ENCODE results near the gene UQCC2.
A peak's percentile ranks its signal among the peaks of the same experiment; 100 is the strongest.

Gene UQCC2

GRCh38 chr6:33685411-33686224, 25.9 kb downstream of the UQCC2 start:
- peaks cover 46% of the 10 kb centered on the region for H3K36me3 Mint-ChIP-seq (ENCODE audit: insufficient read depth)
- ATAC-seq (replicated peaks) (no peak), DNase-seq (no peak)
- H3K9me3 Mint-ChIP-seq = no peaks in the 10 kb centered on the region
- no peaks in the 10 kb centered on the region for H3K27me3 Mint-ChIP-seq
- H3K4me1 Mint-ChIP-seq (ENCODE audit: low read depth in 2 of 2) = peaks cover 5 to 22% of the 10 kb centered on the region in 2 donors
- H3K27ac Mint-ChIP-seq = peak overlapping the region; percentile 69 to 91
- H3K4me3 Mint-ChIP-seq = no peak overlapping the region

- Mint-ChIP-seq H3K4me1 (ENCODE audit: low read depth in 2 of 2) (peaks cover 5 to 22% of the 10 kb centered on the region in 2 donors), H3K9me3 (no peaks in the 10 kb centered on the region), H3K27ac (peak overlapping the region; percentile 69 to 91), H3K36me3 (ENCODE audit: insufficient read depth) (peaks cover 46% of the 10 kb centered on the region), H3K27me3 (no peaks in the 10 kb centered on the region), H3K4me3 (no peak overlapping the region)
- DNase-seq = no peak
- no peak for ATAC-seq (replicated peaks)
These were observed 26.5 kb downstream of the UQCC2 start for GRCh38 chr6:33684983-33685382.

- Mint-ChIP-seq H3K9me3 (no peaks in the 10 kb centered on the region), H3K27me3 (no peaks in the 10 kb centered on the region), H3K4me1 (ENCODE audit: low read depth in 2 of 2) (peaks cover 4 to 21% of the 10 kb centered on the region in 2 donors), H3K27ac (peak overlapping the region in 1 of 2 donors; percentile 91), H3K4me3 (no peak overlapping the region), H3K36me3 (ENCODE audit: insufficient read depth) (peaks cover 50% of the 10 kb centered on the region)
- ATAC-seq (replicated peaks) = no peak
- no peak for DNase-seq
These were observed 27.0 kb downstream of the UQCC2 start for GRCh38 chr6:33684428-33684896.

- Mint-ChIP-seq H3K27ac (peak overlapping the region; percentile 86 to 91), H3K36me3 (ENCODE audit: insufficient read depth) (peaks cover 51% of the 10 kb centered on the region), H3K4me1 (ENCODE audit: low read depth in 2 of 2) (peaks cover 0 to 18% of the 10 kb centered on the region in 2 donors), H3K4me3 (peak overlapping the region in 1 of 2 donors; percentile 42), H3K9me3 (no peaks in the 10 kb centered on the region), H3K27me3 (no peaks in the 10 kb centered on the region)
- DNase-seq (no peak), ATAC-seq (replicated peaks) (peak; percentile 58)
These were observed 27.7 kb downstream of the UQCC2 start for GRCh38 chr6:33683576-33684427.

GRCh38 chr6:33683051-33683571, 28.4 kb downstream of the UQCC2 start:
- Mint-ChIP-seq H3K27me3 (no peaks in the 10 kb centered on the region), H3K27ac (peak overlapping the region; percentile 86 to 91), H3K4me3 (peak overlapping the region in 1 of 2 donors; percentile 42), H3K36me3 (ENCODE audit: insufficient read depth) (peaks cover 50% of the 10 kb centered on the region), H3K9me3 (no peaks in the 10 kb centered on the region), H3K4me1 (ENCODE audit: low read depth in 2 of 2) (peaks cover 0 to 18% of the 10 kb centered on the region in 2 donors)
- DNase-seq = peak in 2 of 3 experiments; percentile 46 to 49
- peak; percentile 87 for ATAC-seq (replicated peaks)

- Mint-ChIP-seq H3K36me3 (ENCODE audit: insufficient read depth) (peaks cover 49% of the 10 kb centered on the region), H3K9me3 (no peaks in the 10 kb centered on the region), H3K27me3 (no peaks in the 10 kb centered on the region), H3K4me3 (no peak overlapping the region), H3K4me1 (ENCODE audit: low read depth in 2 of 2) (peaks cover 0 to 18% of the 10 kb centered on the region in 2 donors), H3K27ac (peak overlapping the region; percentile 61 to 91)
- no peak for ATAC-seq (replicated peaks)
- no peak for DNase-seq
These were observed 29.2 kb downstream of the UQCC2 start for GRCh38 chr6:33682341-33682740.

- Mint-ChIP-seq H3K27ac (peak overlapping the region in 1 of 2 donors; percentile 31), H3K9me3 (no peaks in the 10 kb centered on the region), H3K4me1 (ENCODE audit: low read depth in 2 of 2) (peaks cover 0 to 14% of the 10 kb centered on the region in 2 donors), H3K4me3 (no peak overlapping the region), H3K36me3 (ENCODE audit: insufficient read depth) (peaks cover 57% of the 10 kb centered on the region), H3K27me3 (no peaks in the 10 kb centered on the region)
- ATAC-seq (replicated peaks) = no peak
- DNase-seq = no peak
These were observed 31.7 kb downstream of the UQCC2 start for GRCh38 chr6:33679761-33680160.

GRCh38 chr6:33678932-33679490, 32.5 kb downstream of the UQCC2 start:
- no peak overlapping the region for H3K4me3 Mint-ChIP-seq
- ATAC-seq (replicated peaks) (no peak), DNase-seq (no peak)
- H3K4me1 Mint-ChIP-seq (ENCODE audit: low read depth in 2 of 2) = peaks cover 0 to 14% of the 10 kb centered on the region in 2 donors
- H3K27me3 Mint-ChIP-seq = no peaks in the 10 kb centered on the region
- H3K9me3 Mint-ChIP-seq = no peaks in the 10 kb centered on the region
- peaks cover 59% of the 10 kb centered on the region for H3K36me3 Mint-ChIP-seq (ENCODE audit: insufficient read depth)
- no peak overlapping the region for H3K27ac Mint-ChIP-seq

GRCh38 chr6:33678233-33678931, 33.1 kb downstream of the UQCC2 start:
- ATAC-seq (replicated peaks) = no peak
- no peaks in the 10 kb centered on the region for H3K27me3 Mint-ChIP-seq
- no peak for DNase-seq
- H3K36me3 Mint-ChIP-seq (ENCODE audit: insufficient read depth) = peaks cover 54% of the 10 kb centered on the region
- H3K4me3 Mint-ChIP-seq = no peak overlapping the region
- H3K27ac Mint-ChIP-seq = peak overlapping the region in 1 of 2 donors; percentile 19
- H3K9me3 Mint-ChIP-seq = no peaks in the 10 kb centered on the region
- peaks cover 0 to 10% of the 10 kb centered on the region in 2 donors for H3K4me1 Mint-ChIP-seq (ENCODE audit: low read depth in 2 of 2)

- Mint-ChIP-seq H3K9me3 (no peaks in the 10 kb centered on the region), H3K27ac (peak overlapping the region in 1 of 2 donors; percentile 32), H3K36me3 (ENCODE audit: insufficient read depth) (peaks cover 54% of the 10 kb centered on the region), H3K4me1 (ENCODE audit: low read depth in 2 of 2) (peaks cover 0 to 5% of the 10 kb centered on the region in 2 donors), H3K4me3 (no peak overlapping the region), H3K27me3 (no peaks in the 10 kb centered on the region)
- DNase-seq (no peak), ATAC-seq (replicated peaks) (no peak)
These were observed 33.8 kb downstream of the UQCC2 start for GRCh38 chr6:33677689-33678088.

- no peak overlapping the region for H3K4me3 Mint-ChIP-seq
- DNase-seq (no peak), ATAC-seq (replicated peaks) (no peak)
- peaks cover 50% of the 10 kb centered on the region for H3K36me3 Mint-ChIP-seq (ENCODE audit: insufficient read depth)
- H3K4me1 Mint-ChIP-seq (ENCODE audit: low read depth in 2 of 2) = peaks cover 0 to 2% of the 10 kb centered on the region in 2 donors
- peak overlapping the region in 1 of 2 donors; percentile 32 for H3K27ac Mint-ChIP-seq
- no peaks in the 10 kb centered on the region for H3K27me3 Mint-ChIP-seq
- no peaks in the 10 kb centered on the region for H3K9me3 Mint-ChIP-seq
These were observed 34.3 kb downstream of the UQCC2 start for GRCh38 chr6:33677143-33677660.

- Mint-ChIP-seq H3K27ac (peak overlapping the region in 1 of 2 donors; percentile 13), H3K27me3 (no peaks in the 10 kb centered on the region), H3K4me1 (ENCODE audit: low read depth in 2 of 2) (peaks cover 0 to 2% of the 10 kb centered on the region in 2 donors), H3K4me3 (no peak overlapping the region), H3K36me3 (ENCODE audit: insufficient read depth) (peaks cover 47% of the 10 kb centered on the region), H3K9me3 (no peaks in the 10 kb centered on the region)
- ATAC-seq (replicated peaks) (no peak), DNase-seq (no peak)
These were observed 34.9 kb downstream of the UQCC2 start for GRCh38 chr6:33676416-33677142.
